GM21619 (cell line): ENCODE results near the gene ANO7.
A peak's percentile ranks its signal among the peaks of the same experiment; 100 is the strongest.

ENCODE experiments used
- ATAC-seq: cut with Tn5 transposase; IDR thresholded peaks from one replicate; pipeline ENCODE4 v1.9.1; 2021; ENCODE audit not compliant: unreplicated experiment

Gene ANO7

GRCh38 chr2:241207151-241207550, 18.7 kb downstream of the ANO7 start:
- no peak for ATAC-seq

DNA sequence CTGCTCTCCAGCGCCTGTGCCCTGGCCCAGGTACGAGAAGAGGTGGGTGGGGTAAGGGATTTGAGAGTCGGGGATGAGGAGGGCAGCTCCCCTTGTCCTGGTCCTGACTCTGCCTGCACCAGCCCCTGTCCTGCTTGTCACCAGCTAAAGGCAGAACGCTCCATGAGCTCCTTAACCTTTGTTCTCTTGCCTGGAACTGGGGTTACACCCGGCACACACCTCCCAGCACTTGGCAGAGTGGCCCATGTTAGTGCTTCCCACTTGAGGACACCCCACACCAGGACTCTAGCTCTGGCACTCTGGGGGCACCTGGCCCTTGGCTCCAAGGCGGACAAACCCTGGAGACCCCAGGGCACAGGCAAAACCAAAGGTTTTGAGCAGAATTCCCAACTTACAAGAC, 19.2 kb downstream of the ANO7 start:
- no peak for ATAC-seq

GRCh38 chr2:241208058-241208457, 19.6 kb downstream of the ANO7 start:
- no peak for ATAC-seq

DNA sequence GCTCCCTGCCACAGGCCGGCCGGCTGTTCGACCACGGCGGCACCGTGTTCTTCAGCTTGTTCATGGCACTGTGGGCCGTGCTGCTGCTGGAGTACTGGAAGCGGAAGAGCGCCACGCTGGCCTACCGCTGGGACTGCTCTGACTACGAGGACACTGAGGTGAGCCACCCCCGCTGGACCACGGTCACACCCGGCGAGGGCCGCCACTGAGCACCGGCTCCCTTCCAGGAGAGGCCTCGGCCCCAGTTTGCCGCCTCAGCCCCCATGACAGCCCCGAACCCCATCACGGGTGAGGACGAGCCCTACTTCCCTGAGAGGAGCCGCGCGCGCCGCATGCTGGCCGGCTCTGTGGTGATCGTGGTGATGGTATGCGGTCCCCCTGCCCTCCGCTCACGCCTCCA, 20.8 kb downstream of the ANO7 start:
- ATAC-seq: no peak

GRCh38 chr2:241211276-241211675, 22.8 kb downstream of the ANO7 start:
- ATAC-seq: no peak

GRCh38 chr2:241213041-241213440, 24.6 kb downstream of the ANO7 start:
- no peak for ATAC-seq

GRCh38 chr2:241213567-241213966, 25.1 kb downstream of the ANO7 start:
- no peak for ATAC-seq

- ATAC-seq: no peak
Observed at GRCh38 chr2:241214209-241214608, 25.7 kb downstream of the ANO7 start.

GRCh38 chr2:241214766-241215165, 26.3 kb downstream of the ANO7 start:
- no peak for ATAC-seq

- ATAC-seq: no peak
Observed at GRCh38 chr2:241215421-241215820, 26.9 kb downstream of the ANO7 start.

GRCh38 chr2:241216211-241216761, 27.8 kb downstream of the ANO7 start:
- no peak for ATAC-seq

GRCh38 chr2:241217320-241218031, 29.0 kb downstream of the ANO7 start:
- peak; percentile 66 for ATAC-seq

GRCh38 chr2:241218131-241219029, 29.9 kb downstream of the ANO7 start:
- no peak for ATAC-seq

DNA sequence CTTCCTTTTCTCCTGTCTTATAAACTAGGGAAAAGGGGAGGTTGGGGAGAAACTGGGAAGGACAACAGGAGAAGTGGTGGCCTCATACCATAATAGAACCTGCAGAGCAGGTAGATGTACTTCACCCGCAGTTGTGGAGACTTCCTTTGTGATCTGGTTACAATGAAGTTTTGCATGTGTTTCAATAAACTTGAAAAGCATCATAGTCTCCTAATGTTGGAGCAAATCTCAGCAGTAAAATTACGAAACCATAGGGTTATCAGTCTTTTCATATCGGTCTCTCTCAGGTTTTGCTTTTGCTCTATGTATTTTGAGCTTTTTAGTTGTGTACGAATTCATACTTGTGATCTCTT, 30.5 kb downstream of the ANO7 start:
- no peak for ATAC-seq

GRCh38 chr2:241219856-241220356, 31.4 kb downstream of the ANO7 start:
- ATAC-seq: no peak

DNA sequence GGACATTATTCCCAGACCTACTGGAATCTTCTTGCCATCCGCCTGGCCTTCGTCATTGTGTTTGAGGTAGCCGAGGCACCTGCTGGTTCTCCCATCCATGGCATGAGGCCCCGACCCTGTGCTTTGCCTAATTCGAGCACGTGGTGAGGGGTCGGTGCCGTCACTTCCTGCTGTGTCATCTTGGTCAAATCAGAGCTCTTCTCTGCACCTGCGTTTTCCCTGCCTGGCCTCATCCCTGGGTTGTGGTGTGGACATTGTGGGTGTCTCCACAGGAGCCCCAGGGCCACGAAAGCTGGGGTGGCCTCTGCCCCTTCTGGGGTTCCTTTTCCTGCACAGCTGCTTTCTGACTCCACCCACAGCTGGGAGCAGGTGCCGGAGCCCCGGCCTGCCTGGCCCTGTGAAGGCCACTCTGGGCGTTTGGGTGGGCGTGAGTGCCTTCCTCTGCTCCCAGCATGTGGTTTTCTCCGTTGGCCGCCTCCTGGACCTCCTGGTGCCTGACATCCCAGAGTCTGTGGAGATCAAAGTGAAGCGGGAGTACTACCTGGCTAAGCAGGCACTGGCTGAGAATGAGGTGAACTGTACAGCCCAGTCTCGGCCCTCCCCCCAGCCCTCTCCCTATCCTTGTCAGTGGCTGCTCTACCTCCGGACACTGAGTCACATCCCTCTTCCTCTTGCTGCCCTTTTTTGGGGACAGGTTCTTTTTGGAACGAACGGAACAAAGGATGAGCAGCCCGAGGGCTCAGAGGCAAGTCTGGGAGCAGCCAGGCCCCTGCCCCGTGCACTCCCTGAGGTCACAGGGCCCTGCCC, 34.9 kb downstream of the ANO7 start:
- ATAC-seq: no peak

GRCh38 chr2:241224018-241224850, 35.8 kb downstream of the ANO7 start:
- ATAC-seq: no peak

DNA sequence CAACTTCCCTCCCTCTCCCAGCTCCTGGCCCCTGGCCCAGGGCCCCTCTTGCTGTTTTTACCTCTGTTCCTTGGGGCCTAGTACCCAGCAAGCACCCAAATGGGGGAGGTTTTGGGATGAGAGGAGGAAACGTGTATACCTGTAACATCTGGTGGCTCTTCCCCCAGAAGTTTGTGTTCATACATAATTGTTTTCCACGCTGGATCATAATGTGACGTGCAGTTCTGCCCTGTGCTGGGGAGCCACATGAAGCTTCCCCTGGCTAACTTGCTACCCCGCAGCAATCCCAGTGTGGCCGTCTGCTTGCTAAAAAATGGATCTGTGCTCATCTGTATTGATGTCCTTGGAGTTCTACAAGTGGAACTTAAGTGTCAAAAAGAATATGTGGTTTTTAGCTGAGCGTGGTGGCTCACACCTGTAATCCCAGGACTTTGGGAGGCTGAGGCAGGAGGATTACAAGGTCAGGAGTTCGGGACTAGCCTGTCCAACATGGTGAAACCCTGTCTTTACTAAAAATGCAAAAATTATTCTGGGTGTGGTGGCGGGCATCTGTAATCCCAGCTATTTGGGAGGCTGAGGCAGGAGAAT, 36.5 kb downstream of the ANO7 start:
- ATAC-seq: no peak

DNA sequence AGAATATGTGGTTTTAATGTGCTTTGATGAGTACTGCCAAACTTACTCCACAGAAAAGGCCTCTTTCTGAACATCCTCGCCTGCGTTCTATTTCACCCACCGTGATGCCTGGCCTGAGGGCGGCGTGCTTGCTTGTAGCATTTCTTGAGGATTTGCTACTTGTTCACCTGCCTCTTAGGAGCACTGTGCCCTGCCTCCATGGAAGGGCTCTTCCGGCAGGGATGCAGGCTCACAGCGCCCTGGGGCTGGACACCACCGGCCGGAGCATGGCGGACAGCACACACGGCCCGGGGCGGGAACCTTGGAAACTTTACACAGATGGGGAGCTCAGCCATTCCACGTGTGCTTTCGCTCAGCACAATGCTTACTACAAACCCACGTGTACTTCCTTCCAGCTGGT, 37.1 kb downstream of the ANO7 start:
- no peak for ATAC-seq

DNA sequence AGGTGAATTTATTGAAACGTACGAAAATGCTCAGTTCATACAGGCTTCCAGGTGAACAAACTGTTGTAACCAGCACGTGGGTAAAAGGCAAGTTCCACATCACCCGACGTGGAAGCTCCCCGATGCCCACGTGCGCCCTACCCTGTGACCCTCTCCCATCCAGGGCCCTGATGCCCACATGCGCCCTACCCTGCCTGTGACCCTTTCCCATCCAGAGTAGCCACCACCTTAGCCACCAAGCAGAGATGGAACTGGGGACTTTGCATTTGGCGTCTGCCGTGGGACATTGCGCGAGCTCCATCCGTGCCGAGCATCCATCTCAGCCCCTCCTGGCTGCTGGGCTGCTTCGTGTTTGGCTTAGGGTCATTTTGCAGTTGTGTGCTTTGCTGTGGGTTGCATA, 37.5 kb downstream of the ANO7 start:
- no peak for ATAC-seq
